Measurements from ENCODE around the gene NAV2. TPM values are rescaled to one million over a fixed set of nuclear protein-coding genes. Genes with fewer than 3 reads are reported as not detected.

Gene NAV2
- total RNA-seq, 1 experiment from 2014 or later: 46.3 TPM

GRCh38 chr11:19963697-19964387, 251.2 kb downstream of the NAV2 start:
- no peaks in the 10 kb centered on the region for H3K9me3 Mint-ChIP-seq
- Histone ChIP-seq H4K8ac (replicated peaks; ENCODE audit: insufficient read length, low read depth, low read length) (no peak overlapping the region), H3K27ac (ENCODE audit: insufficient read length, low read depth, low read length) (no peak overlapping the region), H4K20me1 (ENCODE audit: control insufficient read depth, insufficient read depth, insufficient read length) (no peaks in the 10 kb centered on the region), H3K14ac (ENCODE audit: insufficient read depth, low read length) (no peak overlapping the region), H4K5ac (ENCODE audit: insufficient read length, low read depth, low read length) (no peak overlapping the region), H2BK120ac (ENCODE audit: low read depth, low read length, poor library complexity, severe bottlenecking) (no peak overlapping the region), H3K9me3 (ENCODE audit: control insufficient read depth, low read depth, low read length) (no peaks in the 10 kb centered on the region), H3K4me1 (ENCODE audit: insufficient read depth, low read length) (no peaks in the 10 kb centered on the region), H3K23ac (ENCODE audit: insufficient read length, low read depth, low read length) (no peak overlapping the region), H3K4me2 (ENCODE audit: insufficient read depth, insufficient read length, low read length) (no peak overlapping the region), H4K91ac (ENCODE audit: insufficient read length, low read depth, low read length) (no peak overlapping the region), H3K79me2 (ENCODE audit: insufficient read depth, low read length) (no peaks in the 10 kb centered on the region), H2AFZ (ENCODE audit: low read length) (no peak overlapping the region), H3K23me2 (ENCODE audit: insufficient read length, low read depth, low read length, poor library complexity, severe bottlenecking) (no peaks in the 10 kb centered on the region), H3K4ac (ENCODE audit: low read depth, low read length) (no peak overlapping the region), H3K9ac (ENCODE audit: extremely low read depth, insufficient read length, low read length) (no peak overlapping the region), H2BK15ac (ENCODE audit: low read depth, low read length) (no peak overlapping the region), H3K56ac (ENCODE audit: insufficient read length, low read depth, low read length) (no peak overlapping the region), H3K18ac (ENCODE audit: insufficient read length, low read depth, low read length) (no peak overlapping the region), H2BK12ac (ENCODE audit: insufficient read length, low read depth, low read length) (no peak overlapping the region), H2BK20ac (ENCODE audit: low read depth, low read length, poor library complexity, severe bottlenecking) (no peak overlapping the region), H2BK5ac (ENCODE audit: insufficient read length, low read length) (no peak overlapping the region), H3K27me3 (ENCODE audit: insufficient read depth, low read length) (no peaks in the 10 kb centered on the region), H2AK5ac (ENCODE audit: insufficient read length, low read length) (no peak overlapping the region), H3T11ph (ENCODE audit: low read length) (no peak overlapping the region), H3K79me1 (ENCODE audit: insufficient read depth, low read depth, low read length, poor library complexity, severe bottlenecking) (no peaks in the 10 kb centered on the region)
- no peak overlapping the region for H3K4me3 Mint-ChIP-seq
- no peak overlapping the region; a peak in 1 of 7 replicates for H3K27ac Mint-ChIP-seq
- TF ChIP-seq CTCF (conservative IDR thresholded peaks at IDR 0.05): no peak
- H3K36me3 Mint-ChIP-seq (ENCODE audit: insufficient read depth in 1 of 3, low read depth in 3 of 3): peaks cover 16 to 34% (median 21%) of the 10 kb centered on the region in 3 experiments; a peak in 6 of 7 replicates
- H3K27me3 Mint-ChIP-seq (ENCODE audit: low read depth): no peaks in the 10 kb centered on the region
- no peak for DNase-seq
- WGBS (ENCODE audit: extremely low coverage, insufficient read length, low lambda C conversion rate): no CpG with 5 or more reads among the region's 13 CpGs
- H3K4me1 Mint-ChIP-seq: peaks cover 5% of the 10 kb centered on the region in 2 experiments; a peak in 1 of 4 replicates
